DMS114 treated with DMSO at 0.1 percent for 48 hours (cell line): ENCODE data around the gene ZNF384.
A peak's percentile ranks its signal among the peaks of the same experiment; 100 is the strongest.
"Not testable (repeated sequence)": the region's sequence is repeated elsewhere in the genome, so short reads cannot be mapped to it uniquely, and the experiment has no call there.

Experiments used
- DNase-seq: peaks from one replicate; lab custom pipeline; 2025; ENCODE audit not compliant: unreplicated experiment; lab: John Stamatoyannopoulos, UW

Gene ZNF384

GRCh38 chr12:6688999-6689882 lies at the start of gene ZNF384:
TSS of gene ZNF384 (minus strand) at chr12:6689375. CDS start at chr12:6679520, 9,855 bp downstream.
- DNase-seq: peak; percentile 99

- DNase-seq: no peak
Measured at GRCh38 chr12:6736754-6737153, 47.6 kb upstream of the ZNF384 start.

- peak; percentile 43 for DNase-seq
Measured at GRCh38 chr12:6735448-6736191, 46.4 kb upstream of the ZNF384 start.

- no peak for DNase-seq
Measured at GRCh38 chr12:6734506-6735387, 45.6 kb upstream of the ZNF384 start.

- no peak for DNase-seq
Measured at GRCh38 chr12:6730169-6730568, 41.0 kb upstream of the ZNF384 start.

GRCh38 chr12:6729186-6729585 lies 40.0 kb upstream of the ZNF384 start:
- DNase-seq: no peak

- DNase-seq: no peak
Measured at GRCh38 chr12:6725350-6725749, 36.2 kb upstream of the ZNF384 start.

- no peak for DNase-seq
Measured at GRCh38 chr12:6724409-6724797, 35.2 kb upstream of the ZNF384 start.

- DNase-seq: peak; percentile 99
Measured at GRCh38 chr12:6723607-6724408, 34.6 kb upstream of the ZNF384 start, which contains the start of gene COPS7A. TSS of gene COPS7A (plus strand) at chr12:6724046. CDS start at chr12:6724657, 611 bp downstream.

GRCh38 chr12:6722863-6723262 lies 33.7 kb upstream of the ZNF384 start:
- no peak for DNase-seq

GRCh38 chr12:6716874-6717437 lies 27.8 kb upstream of the ZNF384 start:
- no peak for DNase-seq

- not testable (repeated sequence) for DNase-seq
Measured at GRCh38 chr12:6716031-6716873, 27.1 kb upstream of the ZNF384 start.

GRCh38 chr12:6708960-6709394 lies 19.8 kb upstream of the ZNF384 start:
- no peak for DNase-seq

GRCh38 chr12:6708351-6708750 lies 19.2 kb upstream of the ZNF384 start:
- DNase-seq: not testable (repeated sequence)

- no peak for DNase-seq
Measured at GRCh38 chr12:6703631-6704030, 14.5 kb upstream of the ZNF384 start.

GRCh38 chr12:6701078-6701768 lies 12.0 kb upstream of the ZNF384 start:
- no peak for DNase-seq

GRCh38 chr12:6700646-6701051 lies 11.5 kb upstream of the ZNF384 start, which contains the start of gene PIANP:
TSS of gene PIANP (minus strand) at chr12:6700815. CDS start at chr12:6698061, 2,754 bp downstream.
- DNase-seq: no peak

- no peak for DNase-seq
Measured at GRCh38 chr12:6699989-6700645, 10.9 kb upstream of the ZNF384 start.
